H1 (cell line): ENCODE data around the gene KRTAP10-5. TPM values are rescaled to one million over a fixed set of nuclear protein-coding genes. Genes with fewer than 3 reads are reported as not detected.
A peak's percentile ranks its signal among the peaks of the same experiment; 100 is the strongest.

Experiments
- CTCF ChIA-PET: fragments of 300-600 bp; sonication (Branson Sonifier 250); formaldehyde crosslinking; loops from one replicate; lab custom pipeline; 2021; ENCODE audit not compliant: partially characterized antibody; lab: Charles Lee
- POLR2A ChIA-PET: fragments of 300-600 bp; sonication (Branson Sonifier 250); formaldehyde crosslinking; loops from one replicate; lab custom pipeline; 2021; ENCODE audit warnings: inconsistent platforms; ENCODE audit not compliant: partially characterized antibody; lab: Charles Lee
- DNase-seq, 2 experiments: peaks; one replicate each; pipeline versions ENCODE4 v3.0.0 to v3.0.0-alpha.2; 2010 to 2022; ENCODE audit warnings: low spot score in 2 of 2, low read depth in 1 of 2, mixed read lengths in 1 of 2
- FAIRE-seq: peaks from 2 replicates; lab custom pipeline; 2011; peaks lifted over from hg19 to GRCh38; lab: Jason Lieb, UNC
- H2AFZ ChIP-seq: 2 replicates; pipeline ENCODE4 v1.8.1; 2012; ENCODE audit warnings: low read length, inconsistent platforms
- H2AK5ac ChIP-seq: 2 replicates; pipeline ENCODE4 v1.6.1; 2013; ENCODE audit warnings: low read depth, low read length
- H2BK120ac ChIP-seq: replicated peaks from 2 replicates; pipeline ENCODE3; 2013; ENCODE audit warnings: low read depth, low read length, inconsistent platforms
- H2BK12ac ChIP-seq: 2 replicates; pipeline ENCODE4 v1.6.1; 2013; ENCODE audit warnings: low read depth, low read length
- H2BK15ac ChIP-seq: 2 replicates; pipeline ENCODE4 v1.6.1; 2013; ENCODE audit warnings: low read length
- H2BK20ac ChIP-seq: 2 replicates; pipeline ENCODE4 v1.6.1; 2013; ENCODE audit warnings: low read length
- H2BK5ac ChIP-seq: 2 replicates; pipeline ENCODE4 v1.6.1; 2013; ENCODE audit warnings: low read depth, low read length
- H3K14ac ChIP-seq: 2 replicates; pipeline ENCODE4 v1.6.1; 2013; ENCODE audit warnings: inconsistent platforms; ENCODE audit not compliant: insufficient read length
- H3K18ac ChIP-seq: 2 replicates; pipeline ENCODE4 v1.6.1; 2013; ENCODE audit warnings: low read length; ENCODE audit errors: extremely low read depth
- H3K23ac ChIP-seq: 2 replicates; pipeline ENCODE4 v1.6.1; 2013; ENCODE audit warnings: inconsistent platforms; ENCODE audit not compliant: insufficient read length
- H3K23me2 ChIP-seq: 2 replicates; pipeline ENCODE4 v1.6.1; 2013; ENCODE audit warnings: low read depth, low read length
- H3K27ac ChIP-seq: 2 replicates; pipeline ENCODE4 v1.6.1; 2011; ENCODE audit warnings: low read depth, low read length, inconsistent platforms
- H3K27me3 ChIP-seq, 4 experiments: replicated peaks in 1 of 4; 1 replicate in 1 of 4; 2 replicates in 3 of 4; pipeline versions ENCODE4 v1.6.1 to v1.8.1; 2011 to 2013; ENCODE audit warnings: low read length in 3 of 4, mild to moderate bottlenecking in 3 of 4, inconsistent platforms in 2 of 4, mixed read lengths in 2 of 4, moderate library complexity in 1 of 4; ENCODE audit not compliant: control insufficient read depth in 3 of 4, insufficient read depth in 3 of 4; ENCODE audit errors: extremely low read depth in 1 of 4
- H3K36me3 ChIP-seq, 4 experiments: 2 replicates each; pipeline versions ENCODE4 v1.6.1 to v1.8.1; 2011 to 2013; ENCODE audit warnings: mild to moderate bottlenecking in 4 of 4, low read length in 3 of 4, moderate library complexity in 2 of 4, control low read depth in 1 of 4, inconsistent platforms in 1 of 4; ENCODE audit not compliant: insufficient read depth in 4 of 4, control insufficient read depth in 2 of 4
- H3K4ac ChIP-seq: replicated peaks from 2 replicates; pipeline ENCODE3; 2013; ENCODE audit warnings: low read length, low read depth, mixed read lengths, inconsistent platforms; ENCODE audit not compliant: insufficient read length
- H3K4me1 ChIP-seq, 4 experiments: replicated peaks in 1 of 4; 1 replicate in 1 of 4; 2 replicates in 3 of 4; pipeline versions ENCODE4 v1.6.1 to v1.8.1; 2011 to 2013; ENCODE audit warnings: low read length in 3 of 4, inconsistent platforms in 2 of 4, mixed read lengths in 1 of 4; ENCODE audit not compliant: insufficient read depth in 4 of 4, control insufficient read depth in 3 of 4
- H3K4me2 ChIP-seq, 2 experiments: 2 replicates each; pipeline versions ENCODE4 v1.6.1 to v1.8.1; 2011 to 2013; ENCODE audit warnings: low read depth in 2 of 2, low read length in 2 of 2, control low read depth in 1 of 2, inconsistent platforms in 1 of 2, mild to moderate bottlenecking in 1 of 2; ENCODE audit not compliant: insufficient read depth in 1 of 2
- H3K4me3 ChIP-seq, 4 experiments: fragments of 200-600, 300-600 bp in 1 of 4; sonication (generic), shearing (Covaris generic), sonication (Bioruptor Twin) in 1 of 4; 2 replicates each; pipeline versions ENCODE4 v1.5.1 to v1.8.1; 2011 to 2016; ENCODE audit warnings: low read length in 4 of 4, low read depth in 3 of 4, control low read depth in 2 of 4, inconsistent platforms in 2 of 4, mild to moderate bottlenecking in 2 of 4, mixed read lengths in 1 of 4, moderate library complexity in 1 of 4; ENCODE audit not compliant: insufficient read depth in 2 of 4; ENCODE audit errors: extremely low read depth in 1 of 4
- H3K56ac ChIP-seq: replicated peaks from 2 replicates; pipeline ENCODE3; 2013; ENCODE audit warnings: low read depth, mild to moderate bottlenecking, mixed read lengths, low read length, inconsistent platforms; ENCODE audit not compliant: insufficient read length
- H3K79me1 ChIP-seq: 2 replicates; pipeline ENCODE4 v1.6.1; 2013; ENCODE audit warnings: low read depth, low read length, control low read depth
- H3K79me2 ChIP-seq, 2 experiments: 2 replicates each; pipeline versions ENCODE4 v1.6.1 to v1.8.1; 2012 to 2013; ENCODE audit warnings: low read length in 2 of 2, mild to moderate bottlenecking in 2 of 2, inconsistent platforms in 1 of 2; ENCODE audit not compliant: insufficient read depth in 2 of 2, control insufficient read depth in 1 of 2
- H3K9ac ChIP-seq, 4 experiments: replicated peaks in 1 of 4; 1 replicate in 1 of 4; 2 replicates in 3 of 4; pipeline versions ENCODE4 v1.6.1 to v1.8.1; 2011 to 2013; ENCODE audit warnings: low read depth in 3 of 4, low read length in 3 of 4, control low read depth in 2 of 4, mild to moderate bottlenecking in 2 of 4, moderate library complexity in 2 of 4, inconsistent platforms in 1 of 4; ENCODE audit errors: extremely low read depth in 1 of 4
- H3K9me3 ChIP-seq, 2 experiments: 2 replicates each; pipeline versions ENCODE4 v1.6.1 to v1.8.1; 2012 to 2013; ENCODE audit warnings: mild to moderate bottlenecking in 2 of 2, moderate library complexity in 2 of 2, control low read depth in 1 of 2, inconsistent platforms in 1 of 2, low read depth in 1 of 2, low read length in 1 of 2, mixed read lengths in 1 of 2; ENCODE audit not compliant: insufficient read depth in 2 of 2
- H4K20me1 ChIP-seq, 2 experiments: replicated peaks in 1 of 2; 2 replicates each; pipeline versions ENCODE3 to v1.8.1; 2011 to 2013; ENCODE audit warnings: inconsistent platforms in 2 of 2, low read length in 2 of 2, mild to moderate bottlenecking in 1 of 2; ENCODE audit not compliant: insufficient read depth in 2 of 2, control insufficient read depth in 1 of 2
- H4K5ac ChIP-seq: 2 replicates; pipeline ENCODE4 v1.6.1; 2013; ENCODE audit warnings: low read length, low read depth, mixed read lengths, inconsistent platforms; ENCODE audit not compliant: insufficient read length
- H4K8ac ChIP-seq: 2 replicates; pipeline ENCODE4 v1.8.0; 2013; ENCODE audit warnings: mild to moderate bottlenecking, moderate library complexity, low read length, inconsistent platforms; ENCODE audit not compliant: insufficient read depth; ENCODE audit errors: extremely low read depth
- H4K91ac ChIP-seq: replicated peaks from 2 replicates; pipeline ENCODE3; 2013; ENCODE audit warnings: low read length, mixed read lengths, inconsistent platforms; ENCODE audit not compliant: insufficient read length
- BRCA1 ChIP-seq: IDR thresholded peaks from 2 replicates; pipeline ENCODE4 v1.6.1; 2012; ENCODE audit warnings: low read depth, low read length, improper control_type of control experiment
- NRF1 ChIP-seq: IDR thresholded peaks from 2 replicates; pipeline ENCODE4 v1.6.1; 2011; ENCODE audit warnings: mild to moderate bottlenecking, low read depth, low read length, improper control_type of control experiment
- POU5F1 ChIP-seq: IDR thresholded peaks from 2 replicates; pipeline ENCODE4 v1.6.1; 2011; ENCODE audit warnings: low read depth, mild to moderate bottlenecking, low read length, moderate library complexity
- SUZ12 ChIP-seq: fragments of 200-600 bp; sonication (generic); IDR thresholded peaks from 2 replicates; pipeline ENCODE4 v1.6.1; 2012; ENCODE audit warnings: mild to moderate bottlenecking, inconsistent platforms, low read length, moderate library complexity, mixed read lengths
- WGBS, 2 experiments: shearing (Covaris generic) in 1 of 2; methylation state at CpG; one replicate each; pipeline versions ENCODE4 v1.1.6 to v1.1.7; 2013 to 2015; ENCODE audit warnings: low lambda C conversion rate in 2 of 2, mixed read lengths in 2 of 2, inconsistent platforms in 1 of 2, low coverage in 1 of 2, missing lambda C conversion rate in 1 of 2; ENCODE audit not compliant: insufficient replicate concordance in 2 of 2, insufficient coverage in 1 of 2, insufficient read length in 1 of 2; ENCODE audit errors: extremely low coverage in 1 of 2, missing lambda C conversion rate in 1 of 2; 5-methylcytosine and 5-hydroxymethylcytosine counted together
- polyA plus RNA-seq, 7 experiments: library from polyadenylated mRNA; depleted of rRNA in 3 of 7; stranded (reverse) in 5 of 7; unstranded in 2 of 7; fragments of >200 nt in 5 of 7; fragments of 200-250 nt in 2 of 7; gene quantifications; 1 replicate in 5 of 7; 2 replicates in 1 of 7; 4 replicates in 1 of 7; pipeline versions ENCODE4 v1.2.1 to v1.2.3, GENCODE V29; 2011 to 2013; ENCODE audit warnings: missing spikeins in 2 of 7, mixed read lengths in 2 of 7
- total RNA-seq: library from RNA; stranded (reverse); fragmentation: NEBNext Ultra II Directional; extraction: Animal tissue kit (Norgen Biotek cat#: 25700); gene quantifications from 2 replicates; pipeline ENCODE4 v1.2.1, GENCODE V29; 2021

Gene KRTAP10-5
- total and polyA plus RNA-seq, 2 of the 8 experiments (the other 6 are each of a cell fraction or from before 2014, with no cell fraction given), result 0.09 TPM; not detected in 1

- Histone ChIP-seq H3K4ac (no peak overlapping the region), H3K27me3 (no peaks in the 10 kb centered on the region), H3K79me1 (no peaks in the 10 kb centered on the region), H3K23me2 (no peaks in the 10 kb centered on the region), H2BK15ac (no peak overlapping the region), H2BK20ac (no peak overlapping the region), H3K4me2 (no peak overlapping the region), H2BK120ac (no peak overlapping the region)
- FAIRE-seq, result no peak
- TF ChIP-seq NRF1 (no peak), BRCA1 (no peak), POU5F1 (no peak), SUZ12 (no peak)
- TF ChIP-seq, all 59 proteins: peak for 0
- no peak overlapping the region for H2BK5ac ChIP-seq
- H3K56ac ChIP-seq, result no peak overlapping the region
- no peak overlapping the region for H3K18ac ChIP-seq
- H3K27ac ChIP-seq, result no peak overlapping the region
- H3K4me3 ChIP-seq, result no peak overlapping the region
- peaks cover 0 to 6% (median 0%) of the 10 kb centered on the region in 4 experiments; a peak in 1 of 7 replicates for H3K4me1 ChIP-seq
- H3K14ac ChIP-seq, result no peak overlapping the region
- no peak overlapping the region for H4K5ac ChIP-seq
- ChIA-PET POLR2A (interaction anchor here (0.9 kb wide), 1 partner anchor 147 kb away, joined by 3 read pairs; no protein-coding TSS in a partner anchor), CTCF (interaction anchor here (0.6 to 1.2 kb wide), 6 partner anchors 13 to 390 kb away, joined by 3 to 4 read pairs (median 3); no protein-coding TSS in a partner anchor)
- no peak overlapping the region for H4K91ac ChIP-seq
- no peak overlapping the region for H3K23ac ChIP-seq
- H2BK12ac ChIP-seq, result no peak overlapping the region
- H3K9me3 ChIP-seq, result no peaks in the 10 kb centered on the region
- no peaks in the 10 kb centered on the region for H3K36me3 ChIP-seq
- H2AK5ac ChIP-seq, result no peak overlapping the region
- WGBS, 2 experiments, result 81% methylated on average over 7 of the region's 7 CpGs; no CpG with 5 or more reads in 1 of the 2 experiments
- H3K9ac ChIP-seq, result no peak overlapping the region
- DNase-seq, result peak in 1 of 2 experiments; percentile 45
- no peak overlapping the region for H2AFZ ChIP-seq
- no peaks in the 10 kb centered on the region for H3K79me2 ChIP-seq
- no peak overlapping the region for H4K8ac ChIP-seq
- H4K20me1 ChIP-seq, result no peaks in the 10 kb centered on the region
Observed at GRCh38 chr21:44535963-44536362, 44.4 kb downstream of the KRTAP10-5 start.
